ENCODE results near the gene UGT1A4. TPM values are rescaled to one million over a fixed set of nuclear protein-coding genes. Genes with fewer than 3 reads are reported as not detected.

UGT1A4 gene
- total RNA-seq, 1 experiment from 2014 or later = 0.12 TPM

DNA sequence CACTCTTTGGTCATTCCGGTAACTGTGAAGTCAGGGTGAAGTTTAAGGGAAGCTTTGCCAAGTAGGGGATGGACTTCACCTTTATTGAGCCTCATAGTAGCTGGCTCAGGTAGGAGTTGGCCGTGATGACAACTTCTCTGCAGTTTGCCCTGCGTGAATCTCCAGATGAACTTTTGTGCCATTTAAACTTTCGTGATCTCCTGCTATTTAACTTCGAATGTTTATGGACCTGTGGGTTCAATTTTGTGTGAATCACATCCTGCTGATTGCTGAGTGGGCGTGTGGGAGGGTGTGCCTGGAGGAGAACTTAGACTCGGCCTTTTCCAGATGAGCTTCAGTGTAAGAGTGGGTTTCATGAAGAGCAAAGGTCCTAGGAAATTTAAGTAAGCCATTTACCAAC is 45.7 kb downstream of the UGT1A4 start:
- TF ChIP-seq EGR1 (IDR thresholded peaks at IDR 0.05; ENCODE audit: low read depth) = peak; percentile 62; the same call in 1 of the 2 replicates
- TF ChIP-seq, protein P1, sequence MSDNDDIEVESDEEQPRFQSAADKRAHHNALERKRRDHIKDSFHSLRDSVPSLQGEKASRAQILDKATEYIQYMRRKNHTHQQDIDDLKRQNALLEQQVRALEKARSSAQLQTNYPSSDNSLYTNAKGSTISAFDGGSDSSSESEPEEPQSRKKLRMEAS (IDR thresholded peaks at IDR 0.05) = no peak
- Histone ChIP-seq H3K79me2 (ENCODE audit: insufficient read depth, low read length) (no peaks in the 10 kb centered on the region), H3K4me3 (replicated peaks in 1 of 2; ENCODE audit: low read depth in 1 of 2, low read length in 2 of 2) (no peak overlapping the region), H3K9me3 (ENCODE audit: control insufficient read depth in 1 of 2, insufficient read depth in 1 of 2, low read depth in 1 of 2, low read length in 2 of 2) (no peaks in the 10 kb centered on the region), H4K20me1 (ENCODE audit: insufficient read depth) (no peaks in the 10 kb centered on the region), H3K27me3 (ENCODE audit: insufficient read depth, low read length) (no peaks in the 10 kb centered on the region), H3K9me2 (ENCODE audit: insufficient read depth) (no peaks in the 10 kb centered on the region), H3K27ac (ENCODE audit: low read depth, low read length) (no peak overlapping the region), H3K4me1 (ENCODE audit: control insufficient read depth in 1 of 2, insufficient read depth in 2 of 2, low read length in 2 of 2) (peaks cover 3 to 10% of the 10 kb centered on the region in 2 experiments; a peak in 2 of 4 replicates), H2AFZ (ENCODE audit: low read depth, low read length, poor library complexity, severe bottlenecking) (no peak overlapping the region), H3K9ac (ENCODE audit: low read length) (no peak overlapping the region), H3K36me3 (ENCODE audit: control insufficient read depth in 1 of 2, insufficient read depth in 2 of 2, low read length in 2 of 2) (no peaks in the 10 kb centered on the region), H3K4me2 (ENCODE audit: low read length) (peak overlapping the region; percentile 48)
- ChIA-PET RAD21 (ENCODE audit: low non-redundant PET in 1 of 2, low total read pairs in 2 of 2, uncharacterized antibody in 2 of 2, unreplicated experiment in 2 of 2) (no interaction called here), POLR2A (no interaction called here), CTCF (no interaction called here)
- intact Hi-C loops (cut with micrococcal nuclease) = no loop called here
- DNase-seq (ENCODE audit: low read depth, low spot score) (no peak), ATAC-seq (no peak)
- no TSS peak for BruUV-seq (replicated peaks)

GRCh38 chr2:233764761-233765160 is 46.2 kb downstream of the UGT1A4 start:
- H3K4me2 ChIP-seq (ENCODE audit: low read length) = peak overlapping the region; percentile 48
- ATAC-seq (no peak; the same call in 1 of the 2 replicates), DNase-seq (ENCODE audit: low read depth, low spot score) (no peak)
- intact Hi-C loops (cut with micrococcal nuclease) = no loop called here
- ChIA-PET CTCF (no interaction called here), POLR2A (no interaction called here), RAD21 (ENCODE audit: low non-redundant PET in 1 of 2, low total read pairs in 2 of 2, uncharacterized antibody in 2 of 2, unreplicated experiment in 2 of 2) (no interaction called here)
- H3K4me1 ChIP-seq (ENCODE audit: control insufficient read depth in 1 of 2, insufficient read depth in 2 of 2, low read length in 2 of 2) = peaks cover 3 to 10% of the 10 kb centered on the region in 2 experiments; a peak in 2 of 4 replicates
- no peaks in the 10 kb centered on the region for H4K20me1 ChIP-seq (ENCODE audit: insufficient read depth)
- no peaks in the 10 kb centered on the region for H3K36me3 ChIP-seq (ENCODE audit: control insufficient read depth in 1 of 2, insufficient read depth in 2 of 2, low read length in 2 of 2)
- H3K27ac ChIP-seq (ENCODE audit: low read depth, low read length) = no peak overlapping the region
- H3K9ac ChIP-seq (ENCODE audit: low read length) = no peak overlapping the region
- no peaks in the 10 kb centered on the region for H3K79me2 ChIP-seq (ENCODE audit: insufficient read depth, low read length)
- no peaks in the 10 kb centered on the region for H3K9me3 ChIP-seq (ENCODE audit: control insufficient read depth in 1 of 2, insufficient read depth in 1 of 2, low read depth in 1 of 2, low read length in 2 of 2)
- TF ChIP-seq FOSL1 (IDR thresholded peaks at IDR 0.05; ENCODE audit: low read depth) (no peak), EGR1 (IDR thresholded peaks at IDR 0.05; ENCODE audit: low read depth) (no peak), EZH2phosphoT487 (IDR thresholded peaks at IDR 0.05; ENCODE audit: borderline replicate concordance) (no peak), RAD21 (IDR thresholded peaks at IDR 0.05; ENCODE audit: low read depth) (no peak), JUND (IDR thresholded peaks at IDR 0.05) (no peak), TCF7L2 (IDR thresholded peaks at IDR 0.05; ENCODE audit: borderline replicate concordance, extremely low read depth, insufficient read depth, insufficient read length) (no peak), YY1 (IDR thresholded peaks at IDR 0.05; ENCODE audit: extremely low read depth, insufficient replicate concordance, low read depth, low read length) (no peak), SIN3A (IDR thresholded peaks at IDR 0.05; ENCODE audit: low read depth) (no peak), POLR2A (IDR thresholded peaks at IDR 0.05; ENCODE audit: borderline replicate concordance, extremely low read depth, insufficient read depth, insufficient read length) (no peak), ELF1 (IDR thresholded peaks at IDR 0.05; ENCODE audit: borderline replicate concordance, low read depth) (no peak)
- TF ChIP-seq, protein P1 (IDR thresholded peaks at IDR 0.05) = no peak
- TF ChIP-seq, protein P2, sequence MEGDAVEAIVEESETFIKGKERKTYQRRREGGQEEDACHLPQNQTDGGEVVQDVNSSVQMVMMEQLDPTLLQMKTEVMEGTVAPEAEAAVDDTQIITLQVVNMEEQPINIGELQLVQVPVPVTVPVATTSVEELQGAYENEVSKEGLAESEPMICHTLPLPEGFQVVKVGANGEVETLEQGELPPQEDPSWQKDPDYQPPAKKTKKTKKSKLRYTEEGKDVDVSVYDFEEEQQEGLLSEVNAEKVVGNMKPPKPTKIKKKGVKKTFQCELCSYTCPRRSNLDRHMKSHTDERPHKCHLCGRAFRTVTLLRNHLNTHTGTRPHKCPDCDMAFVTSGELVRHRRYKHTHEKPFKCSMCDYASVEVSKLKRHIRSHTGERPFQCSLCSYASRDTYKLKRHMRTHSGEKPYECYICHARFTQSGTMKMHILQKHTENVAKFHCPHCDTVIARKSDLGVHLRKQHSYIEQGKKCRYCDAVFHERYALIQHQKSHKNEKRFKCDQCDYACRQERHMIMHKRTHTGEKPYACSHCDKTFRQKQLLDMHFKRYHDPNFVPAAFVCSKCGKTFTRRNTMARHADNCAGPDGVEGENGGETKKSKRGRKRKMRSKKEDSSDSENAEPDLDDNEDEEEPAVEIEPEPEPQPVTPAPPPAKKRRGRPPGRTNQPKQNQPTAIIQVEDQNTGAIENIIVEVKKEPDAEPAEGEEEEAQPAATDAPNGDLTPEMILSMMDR (IDR thresholded peaks at IDR 0.05 in 2 of 3, conservative IDR thresholded peaks at IDR 0.05 in 1 of 3; ENCODE audit: borderline replicate concordance in 1 of 3, insufficient read depth in 1 of 3, low read depth in 2 of 3, low read length in 2 of 3) = no peak
- TF ChIP-seq, protein P3, sequence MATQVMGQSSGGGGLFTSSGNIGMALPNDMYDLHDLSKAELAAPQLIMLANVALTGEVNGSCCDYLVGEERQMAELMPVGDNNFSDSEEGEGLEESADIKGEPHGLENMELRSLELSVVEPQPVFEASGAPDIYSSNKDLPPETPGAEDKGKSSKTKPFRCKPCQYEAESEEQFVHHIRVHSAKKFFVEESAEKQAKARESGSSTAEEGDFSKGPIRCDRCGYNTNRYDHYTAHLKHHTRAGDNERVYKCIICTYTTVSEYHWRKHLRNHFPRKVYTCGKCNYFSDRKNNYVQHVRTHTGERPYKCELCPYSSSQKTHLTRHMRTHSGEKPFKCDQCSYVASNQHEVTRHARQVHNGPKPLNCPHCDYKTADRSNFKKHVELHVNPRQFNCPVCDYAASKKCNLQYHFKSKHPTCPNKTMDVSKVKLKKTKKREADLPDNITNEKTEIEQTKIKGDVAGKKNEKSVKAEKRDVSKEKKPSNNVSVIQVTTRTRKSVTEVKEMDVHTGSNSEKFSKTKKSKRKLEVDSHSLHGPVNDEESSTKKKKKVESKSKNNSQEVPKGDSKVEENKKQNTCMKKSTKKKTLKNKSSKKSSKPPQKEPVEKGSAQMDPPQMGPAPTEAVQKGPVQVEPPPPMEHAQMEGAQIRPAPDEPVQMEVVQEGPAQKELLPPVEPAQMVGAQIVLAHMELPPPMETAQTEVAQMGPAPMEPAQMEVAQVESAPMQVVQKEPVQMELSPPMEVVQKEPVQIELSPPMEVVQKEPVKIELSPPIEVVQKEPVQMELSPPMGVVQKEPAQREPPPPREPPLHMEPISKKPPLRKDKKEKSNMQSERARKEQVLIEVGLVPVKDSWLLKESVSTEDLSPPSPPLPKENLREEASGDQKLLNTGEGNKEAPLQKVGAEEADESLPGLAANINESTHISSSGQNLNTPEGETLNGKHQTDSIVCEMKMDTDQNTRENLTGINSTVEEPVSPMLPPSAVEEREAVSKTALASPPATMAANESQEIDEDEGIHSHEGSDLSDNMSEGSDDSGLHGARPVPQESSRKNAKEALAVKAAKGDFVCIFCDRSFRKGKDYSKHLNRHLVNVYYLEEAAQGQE (IDR thresholded peaks at IDR 0.05; ENCODE audit: low read depth) = no peak
- H3K4me3 ChIP-seq (replicated peaks in 1 of 2; ENCODE audit: low read depth in 1 of 2, low read length in 2 of 2) = no peak overlapping the region
- BruUV-seq (replicated peaks) = no TSS peak
- H3K27me3 ChIP-seq (ENCODE audit: insufficient read depth, low read length) = no peaks in the 10 kb centered on the region
- no peaks in the 10 kb centered on the region for H3K9me2 ChIP-seq (ENCODE audit: insufficient read depth)
- no peak overlapping the region for H2AFZ ChIP-seq (ENCODE audit: low read depth, low read length, poor library complexity, severe bottlenecking)

All from HCT116 (cell line).